ENCODE data around the gene ABCA7.

DNA sequence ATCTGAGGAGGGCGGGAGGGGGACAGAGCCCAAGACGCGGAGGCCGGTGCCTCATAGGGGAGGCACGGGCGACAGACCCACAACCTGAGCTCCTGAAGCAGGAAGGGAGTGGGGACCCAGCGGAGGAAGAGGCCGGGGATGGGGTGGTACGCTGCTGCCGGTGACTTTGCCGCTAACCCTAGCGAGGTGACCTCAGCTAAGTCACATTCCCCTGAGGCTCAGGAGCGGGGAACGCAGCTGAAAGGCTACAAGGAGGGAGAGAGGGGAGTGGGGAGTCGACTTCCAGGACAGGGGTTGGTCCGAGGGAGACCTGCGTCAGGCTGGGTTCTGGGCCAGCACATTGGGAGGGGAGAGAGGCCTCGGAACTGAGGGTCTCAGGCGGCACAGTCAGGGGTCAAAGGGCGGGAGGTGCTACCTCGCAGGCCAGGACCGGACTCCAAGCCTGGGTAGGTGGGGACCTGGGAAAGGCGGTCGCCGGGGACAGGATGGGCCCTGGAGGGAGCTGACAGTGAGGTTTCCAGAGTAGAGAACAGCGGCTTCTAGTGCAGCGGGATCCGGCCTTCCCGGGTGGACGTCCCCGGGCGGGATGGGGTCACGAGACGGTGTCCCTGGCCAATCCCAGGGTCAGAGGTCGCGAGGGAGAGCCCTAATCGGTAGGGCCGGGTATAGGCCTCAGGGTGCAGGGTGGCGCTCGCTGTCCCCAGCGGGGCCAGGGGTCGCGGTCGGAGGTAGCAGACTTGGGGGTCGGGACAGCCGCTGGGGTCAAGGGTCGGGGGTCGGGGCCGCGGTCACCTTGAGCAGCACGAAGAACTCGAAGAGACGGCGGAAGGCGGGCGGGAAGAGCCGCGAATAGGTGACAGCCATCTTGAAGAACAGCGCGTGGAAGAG lies 19.7 kb upstream of the ABCA7 start:
- no peak for TF ChIP-seq POLR2A (IDR thresholded peaks at IDR 0.05)
- TF ChIP-seq, protein P1, sequence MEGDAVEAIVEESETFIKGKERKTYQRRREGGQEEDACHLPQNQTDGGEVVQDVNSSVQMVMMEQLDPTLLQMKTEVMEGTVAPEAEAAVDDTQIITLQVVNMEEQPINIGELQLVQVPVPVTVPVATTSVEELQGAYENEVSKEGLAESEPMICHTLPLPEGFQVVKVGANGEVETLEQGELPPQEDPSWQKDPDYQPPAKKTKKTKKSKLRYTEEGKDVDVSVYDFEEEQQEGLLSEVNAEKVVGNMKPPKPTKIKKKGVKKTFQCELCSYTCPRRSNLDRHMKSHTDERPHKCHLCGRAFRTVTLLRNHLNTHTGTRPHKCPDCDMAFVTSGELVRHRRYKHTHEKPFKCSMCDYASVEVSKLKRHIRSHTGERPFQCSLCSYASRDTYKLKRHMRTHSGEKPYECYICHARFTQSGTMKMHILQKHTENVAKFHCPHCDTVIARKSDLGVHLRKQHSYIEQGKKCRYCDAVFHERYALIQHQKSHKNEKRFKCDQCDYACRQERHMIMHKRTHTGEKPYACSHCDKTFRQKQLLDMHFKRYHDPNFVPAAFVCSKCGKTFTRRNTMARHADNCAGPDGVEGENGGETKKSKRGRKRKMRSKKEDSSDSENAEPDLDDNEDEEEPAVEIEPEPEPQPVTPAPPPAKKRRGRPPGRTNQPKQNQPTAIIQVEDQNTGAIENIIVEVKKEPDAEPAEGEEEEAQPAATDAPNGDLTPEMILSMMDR (IDR thresholded peaks at IDR 0.05) = no peak
